NCI-H2171 (cell line): Measurements from ENCODE around the gene KIAA1217.

Experiments
- DNase-seq: peaks from one replicate; lab custom pipeline; 2025; lab: John Stamatoyannopoulos, UW

The KIAA1217 gene

GRCh38 chr10:24596217-24596930 lies 387.4 kb downstream of the KIAA1217 start:
- DNase-seq = no peak

GRCh38 chr10:24597426-24597825 lies 388.5 kb downstream of the KIAA1217 start:
- DNase-seq = no peak
